Natural killer cell (primary cell): ENCODE results near the gene GRM7. TPM values are rescaled to one million over a fixed set of nuclear protein-coding genes. Genes with fewer than 3 reads are reported as not detected.

ENCODE experiments used
- ATAC-seq, 3 donors: fragments of 150-1000 bp in 2 of 3; fragments of 200-7000 bp in 1 of 3; cut with Tn5 transposase; 1 replicate in 1 of 3; 2 replicates in 2 of 3; pipeline ENCODE4 v1.10.0; 2021; ENCODE audit warnings: mild to moderate bottlenecking in 2 of 3, moderate library complexity in 2 of 3
- DNase-seq, 2 donors: peaks; one replicate each; pipeline versions ENCODE4 v3.0.0 to v3.0.0-alpha.2; 2013 to 2021; ENCODE audit warnings: mixed read lengths in 1 of 2
- H3K27ac ChIP-seq: one replicate; pipeline ENCODE4 v1.5.1; 2013; ENCODE audit warnings: mild to moderate bottlenecking, low read length
- H3K27me3 ChIP-seq: one replicate; pipeline ENCODE4 v1.6.1; 2013; ENCODE audit warnings: low read length; ENCODE audit not compliant: control insufficient read depth, insufficient read depth
- H3K36me3 ChIP-seq: one replicate; pipeline ENCODE4 v1.6.1; 2013; ENCODE audit warnings: low read length; ENCODE audit not compliant: control insufficient read depth, insufficient read depth
- H3K4me1 ChIP-seq: one replicate; pipeline ENCODE4 v1.6.1; 2013; ENCODE audit warnings: low read length; ENCODE audit not compliant: control insufficient read depth, insufficient read depth
- H3K4me3 ChIP-seq: one replicate; pipeline ENCODE4 v1.5.1; 2013; ENCODE audit warnings: low read length
- H3K9me3 ChIP-seq: one replicate; pipeline ENCODE4 v1.6.1; 2013; ENCODE audit warnings: low read length; ENCODE audit not compliant: control insufficient read depth, insufficient read depth
- H3K27ac Mint-ChIP-seq, 2 donors: one replicate each; pipeline ENCODE4 v1.8.0; 2022; ENCODE audit warnings: mild to moderate bottlenecking in 2 of 2, mixed read lengths in 2 of 2, moderate library complexity in 1 of 2
- H3K27me3 Mint-ChIP-seq, 2 donors: one replicate each; pipeline ENCODE4 v1.8.0; 2022; ENCODE audit warnings: low read depth in 2 of 2, mixed read lengths in 2 of 2
- H3K36me3 Mint-ChIP-seq: one replicate; pipeline ENCODE4 v1.8.0; 2022; ENCODE audit warnings: mixed read lengths
- H3K4me1 Mint-ChIP-seq, 2 donors: one replicate each; pipeline ENCODE4 v1.8.0; 2022; ENCODE audit warnings: mixed read lengths in 2 of 2
- H3K4me3 Mint-ChIP-seq: one replicate; pipeline ENCODE4 v1.8.0; 2022; ENCODE audit warnings: mild to moderate bottlenecking, moderate library complexity, mixed read lengths
- H3K9me3 Mint-ChIP-seq, 2 donors: one replicate each; pipeline ENCODE4 v1.8.0; 2022; ENCODE audit warnings: mixed read lengths in 2 of 2
- WGBS: methylation state at CpG from one replicate; pipeline ENCODE4 v1.1.7; 2013; ENCODE audit warnings: missing lambda C conversion rate; ENCODE audit not compliant: insufficient coverage; 5-methylcytosine and 5-hydroxymethylcytosine counted together
- intact Hi-C: fragments of 100-400 bp; cut with micrococcal nuclease; formaldehyde crosslinking; loops from one replicate; pipeline ENCODE4 v1.14.2; 2022
- total RNA-seq, 4 donors: library from RNA; stranded (reverse); fragments of 120-200 nt in 1 of 4; gene quantifications; one replicate each; pipeline versions ENCODE4 v1.2.3 to v1.2.4, GENCODE V29; 2013 to 2022
- TF ChIP-seq, protein P1 (sequence below): fragments of 200-600 bp; IDR thresholded peaks from one replicate; pipeline ENCODE4 v1.8.0; 2022; ENCODE audit warnings: antibody characterized with exemption

The GRM7 gene
- total RNA-seq, 3 donors from 2014 or later (not counting 1 experiment from before 2014, with no cell fraction given), result not detected

DNA sequence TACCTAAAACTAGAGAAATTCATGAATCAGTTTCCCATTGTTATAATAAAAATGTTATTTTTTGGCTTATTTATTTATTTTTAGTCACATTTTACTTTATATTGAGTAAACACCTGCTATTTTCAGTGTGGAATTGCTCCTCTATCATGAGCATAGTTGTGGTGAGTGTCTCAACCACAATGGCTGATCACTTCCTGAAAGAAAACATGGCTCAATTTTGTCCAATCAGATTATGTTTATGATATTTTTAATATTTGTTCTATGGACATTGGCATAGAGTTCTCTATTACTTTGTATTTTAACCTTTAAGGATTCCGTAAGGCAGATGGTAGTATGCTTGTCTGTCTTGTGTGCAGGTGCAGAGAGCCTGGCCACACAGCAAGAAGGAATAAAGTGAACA lies 16.2 kb upstream of the GRM7 start:
- H3K9me3 ChIP-seq, result peaks cover 6% of the 10 kb centered on the region
- Mint-ChIP-seq H3K4me1 (no peaks in the 10 kb centered on the region), H3K4me3 (no peak overlapping the region), H3K36me3 (no peaks in the 10 kb centered on the region), H3K27ac (no peak overlapping the region), H3K9me3 (peaks cover 8 to 17% of the 10 kb centered on the region in 2 donors), H3K27me3 (no peaks in the 10 kb centered on the region)
- H3K36me3 ChIP-seq, result no peaks in the 10 kb centered on the region
- no peaks in the 10 kb centered on the region for H3K27me3 ChIP-seq
- no peak overlapping the region for H3K4me3 ChIP-seq
- intact Hi-C loops, result loop anchor here (1.0 kb wide), 1 partner anchor 11 kb away; no protein-coding TSS in a partner anchor
- no peak for DNase-seq
- 92% methylated on average over 1 of the region's 1 CpG for WGBS
- H3K27ac ChIP-seq, result no peak overlapping the region
- no peak for ATAC-seq
- TF ChIP-seq, protein P1, sequence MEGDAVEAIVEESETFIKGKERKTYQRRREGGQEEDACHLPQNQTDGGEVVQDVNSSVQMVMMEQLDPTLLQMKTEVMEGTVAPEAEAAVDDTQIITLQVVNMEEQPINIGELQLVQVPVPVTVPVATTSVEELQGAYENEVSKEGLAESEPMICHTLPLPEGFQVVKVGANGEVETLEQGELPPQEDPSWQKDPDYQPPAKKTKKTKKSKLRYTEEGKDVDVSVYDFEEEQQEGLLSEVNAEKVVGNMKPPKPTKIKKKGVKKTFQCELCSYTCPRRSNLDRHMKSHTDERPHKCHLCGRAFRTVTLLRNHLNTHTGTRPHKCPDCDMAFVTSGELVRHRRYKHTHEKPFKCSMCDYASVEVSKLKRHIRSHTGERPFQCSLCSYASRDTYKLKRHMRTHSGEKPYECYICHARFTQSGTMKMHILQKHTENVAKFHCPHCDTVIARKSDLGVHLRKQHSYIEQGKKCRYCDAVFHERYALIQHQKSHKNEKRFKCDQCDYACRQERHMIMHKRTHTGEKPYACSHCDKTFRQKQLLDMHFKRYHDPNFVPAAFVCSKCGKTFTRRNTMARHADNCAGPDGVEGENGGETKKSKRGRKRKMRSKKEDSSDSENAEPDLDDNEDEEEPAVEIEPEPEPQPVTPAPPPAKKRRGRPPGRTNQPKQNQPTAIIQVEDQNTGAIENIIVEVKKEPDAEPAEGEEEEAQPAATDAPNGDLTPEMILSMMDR, result no peak
- H3K4me1 ChIP-seq, result no peaks in the 10 kb centered on the region

DNA sequence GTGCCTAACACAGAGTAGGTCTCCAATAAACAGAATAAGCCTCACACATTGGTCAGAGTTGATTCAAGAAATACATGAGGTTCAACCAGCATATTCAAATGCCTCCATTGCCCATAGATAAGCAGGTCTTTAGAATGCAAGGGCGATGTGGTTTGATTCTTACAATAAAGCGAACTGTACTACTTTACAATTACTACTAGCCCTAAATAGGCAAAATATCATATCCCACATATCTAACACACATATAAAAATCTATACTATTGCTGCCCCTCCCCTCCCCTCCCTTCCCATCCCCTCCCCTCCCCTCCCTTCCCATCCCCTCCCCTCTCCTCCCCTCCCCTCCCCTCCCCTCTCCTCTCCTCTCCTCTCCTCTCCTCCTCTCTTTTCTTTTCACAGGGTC lies 6.7 kb upstream of the GRM7 start:
- no peaks in the 10 kb centered on the region for H3K36me3 Mint-ChIP-seq
- 96% methylated on average over 2 of the region's 2 CpGs for WGBS
- no peak overlapping the region for H3K27ac Mint-ChIP-seq
- no peak overlapping the region for H3K4me3 ChIP-seq
- no peaks in the 10 kb centered on the region for H3K9me3 ChIP-seq
- H3K27me3 ChIP-seq, result no peaks in the 10 kb centered on the region
- no peaks in the 10 kb centered on the region for H3K4me1 ChIP-seq
- H3K27ac ChIP-seq, result no peak overlapping the region
- no peak overlapping the region for H3K4me3 Mint-ChIP-seq
- H3K4me1 Mint-ChIP-seq, result no peaks in the 10 kb centered on the region
- TF ChIP-seq, protein P1, result no peak
- no peaks in the 10 kb centered on the region for H3K36me3 ChIP-seq
- ATAC-seq (no peak), DNase-seq (no peak)
- peaks cover 8 to 10% of the 10 kb centered on the region in 2 donors for H3K9me3 Mint-ChIP-seq
- intact Hi-C loops, result no loop called here
- no peaks in the 10 kb centered on the region for H3K27me3 Mint-ChIP-seq

DNA sequence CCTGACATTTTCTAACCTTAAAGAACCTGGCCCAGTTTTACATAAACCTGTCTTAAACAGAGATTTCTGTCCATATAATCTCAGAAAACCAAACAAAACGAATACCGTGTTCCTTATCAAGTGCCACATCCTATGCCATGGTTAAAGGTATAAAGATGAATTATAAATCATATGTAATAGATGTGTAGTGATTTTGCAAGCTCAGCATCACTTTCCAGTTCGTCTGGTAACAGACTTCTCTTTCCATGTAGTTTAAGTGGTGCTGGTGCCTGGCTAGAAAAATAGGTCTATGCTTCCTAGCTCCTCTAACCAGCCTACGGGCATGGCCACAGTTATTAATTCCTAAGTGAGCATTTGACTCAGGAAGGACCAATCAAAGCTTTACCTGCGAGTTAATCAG lies 3.4 kb upstream of the GRM7 start:
- Histone ChIP-seq H3K27ac (no peak overlapping the region), H3K36me3 (no peaks in the 10 kb centered on the region), H3K27me3 (no peaks in the 10 kb centered on the region), H3K9me3 (peaks cover 4% of the 10 kb centered on the region), H3K4me3 (no peak overlapping the region), H3K4me1 (no peaks in the 10 kb centered on the region)
- Mint-ChIP-seq H3K4me3 (no peak overlapping the region), H3K9me3 (peaks cover 3 to 10% of the 10 kb centered on the region in 2 donors), H3K4me1 (no peaks in the 10 kb centered on the region), H3K36me3 (no peaks in the 10 kb centered on the region), H3K27me3 (peaks cover 4 to 7% of the 10 kb centered on the region in 2 donors), H3K27ac (no peak overlapping the region)
- ATAC-seq, result no peak
- intact Hi-C loops, result no loop called here
- TF ChIP-seq, protein P1, result no peak
- DNase-seq, result no peak
- WGBS, result 82% methylated on average over 5 of the region's 5 CpGs
